Measurements from ENCODE around the gene ST8SIA4.

The ST8SIA4 gene

DNA sequence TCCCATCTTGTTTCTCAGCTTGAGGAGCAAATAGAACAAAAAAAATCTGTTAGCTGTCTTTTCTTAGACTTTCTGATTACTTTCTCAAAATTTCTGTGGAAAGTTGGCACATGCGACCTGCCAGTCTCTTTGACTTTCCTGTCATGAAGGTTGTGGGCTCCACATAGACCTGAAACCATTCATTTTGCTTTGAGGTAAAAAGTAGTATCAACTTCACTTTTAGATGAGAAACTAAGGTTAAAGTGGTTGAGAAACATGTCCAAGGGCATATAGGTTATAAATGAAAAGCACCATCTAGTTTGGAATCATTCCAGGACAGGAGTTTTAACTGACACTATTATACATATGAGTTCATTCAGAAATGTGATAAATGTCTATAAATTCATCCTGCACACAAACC, 42.7 kb downstream of the ST8SIA4 start:
- ATAC-seq, result no peak
- no peak for TF ChIP-seq TCF4 (CRISPR knock-in tag; IDR thresholded peaks at IDR 0.05; ENCODE audit: borderline replicate concordance)
- no peak for TF ChIP-seq ZNF70 (CRISPR knock-in tag; IDR thresholded peaks at IDR 0.05)
- TF ChIP-seq, protein P1, sequence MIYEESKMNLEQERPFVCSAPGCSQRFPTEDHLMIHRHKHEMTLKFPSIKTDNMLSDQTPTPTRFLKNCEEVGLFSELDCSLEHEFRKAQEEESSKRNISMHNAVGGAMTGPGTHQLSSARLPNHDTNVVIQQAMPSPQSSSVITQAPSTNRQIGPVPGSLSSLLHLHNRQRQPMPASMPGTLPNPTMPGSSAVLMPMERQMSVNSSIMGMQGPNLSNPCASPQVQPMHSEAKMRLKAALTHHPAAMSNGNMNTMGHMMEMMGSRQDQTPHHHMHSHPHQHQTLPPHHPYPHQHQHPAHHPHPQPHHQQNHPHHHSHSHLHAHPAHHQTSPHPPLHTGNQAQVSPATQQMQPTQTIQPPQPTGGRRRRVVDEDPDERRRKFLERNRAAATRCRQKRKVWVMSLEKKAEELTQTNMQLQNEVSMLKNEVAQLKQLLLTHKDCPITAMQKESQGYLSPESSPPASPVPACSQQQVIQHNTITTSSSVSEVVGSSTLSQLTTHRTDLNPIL (CRISPR knock-in tag; IDR thresholded peaks at IDR 0.05; ENCODE audit: low read depth), result no peak
- TF ChIP-seq, protein P2, sequence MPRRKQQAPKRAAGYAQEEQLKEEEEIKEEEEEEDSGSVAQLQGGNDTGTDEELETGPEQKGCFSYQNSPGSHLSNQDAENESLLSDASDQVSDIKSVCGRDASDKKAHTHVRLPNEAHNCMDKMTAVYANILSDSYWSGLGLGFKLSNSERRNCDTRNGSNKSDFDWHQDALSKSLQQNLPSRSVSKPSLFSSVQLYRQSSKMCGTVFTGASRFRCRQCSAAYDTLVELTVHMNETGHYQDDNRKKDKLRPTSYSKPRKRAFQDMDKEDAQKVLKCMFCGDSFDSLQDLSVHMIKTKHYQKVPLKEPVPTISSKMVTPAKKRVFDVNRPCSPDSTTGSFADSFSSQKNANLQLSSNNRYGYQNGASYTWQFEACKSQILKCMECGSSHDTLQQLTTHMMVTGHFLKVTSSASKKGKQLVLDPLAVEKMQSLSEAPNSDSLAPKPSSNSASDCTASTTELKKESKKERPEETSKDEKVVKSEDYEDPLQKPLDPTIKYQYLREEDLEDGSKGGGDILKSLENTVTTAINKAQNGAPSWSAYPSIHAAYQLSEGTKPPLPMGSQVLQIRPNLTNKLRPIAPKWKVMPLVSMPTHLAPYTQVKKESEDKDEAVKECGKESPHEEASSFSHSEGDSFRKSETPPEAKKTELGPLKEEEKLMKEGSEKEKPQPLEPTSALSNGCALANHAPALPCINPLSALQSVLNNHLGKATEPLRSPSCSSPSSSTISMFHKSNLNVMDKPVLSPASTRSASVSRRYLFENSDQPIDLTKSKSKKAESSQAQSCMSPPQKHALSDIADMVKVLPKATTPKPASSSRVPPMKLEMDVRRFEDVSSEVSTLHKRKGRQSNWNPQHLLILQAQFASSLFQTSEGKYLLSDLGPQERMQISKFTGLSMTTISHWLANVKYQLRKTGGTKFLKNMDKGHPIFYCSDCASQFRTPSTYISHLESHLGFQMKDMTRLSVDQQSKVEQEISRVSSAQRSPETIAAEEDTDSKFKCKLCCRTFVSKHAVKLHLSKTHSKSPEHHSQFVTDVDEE (CRISPR knock-in tag; IDR thresholded peaks at IDR 0.05), result no peak
- TF ChIP-seq ARNTL (CRISPR knock-in tag; IDR thresholded peaks at IDR 0.05; ENCODE audit: borderline replicate concordance, low read depth), result no peak
- TF ChIP-seq, protein P3, sequence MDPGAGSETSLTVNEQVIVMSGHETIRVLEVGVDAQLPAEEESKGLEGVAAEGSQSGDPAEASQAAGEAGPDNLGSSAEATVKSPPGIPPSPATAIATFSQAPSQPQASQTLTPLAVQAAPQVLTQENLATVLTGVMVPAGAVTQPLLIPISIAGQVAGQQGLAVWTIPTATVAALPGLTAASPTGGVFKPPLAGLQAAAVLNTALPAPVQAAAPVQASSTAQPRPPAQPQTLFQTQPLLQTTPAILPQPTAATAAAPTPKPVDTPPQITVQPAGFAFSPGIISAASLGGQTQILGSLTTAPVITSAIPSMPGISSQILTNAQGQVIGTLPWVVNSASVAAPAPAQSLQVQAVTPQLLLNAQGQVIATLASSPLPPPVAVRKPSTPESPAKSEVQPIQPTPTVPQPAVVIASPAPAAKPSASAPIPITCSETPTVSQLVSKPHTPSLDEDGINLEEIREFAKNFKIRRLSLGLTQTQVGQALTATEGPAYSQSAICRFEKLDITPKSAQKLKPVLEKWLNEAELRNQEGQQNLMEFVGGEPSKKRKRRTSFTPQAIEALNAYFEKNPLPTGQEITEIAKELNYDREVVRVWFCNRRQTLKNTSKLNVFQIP (CRISPR knock-in tag; IDR thresholded peaks at IDR 0.05; ENCODE audit: borderline replicate concordance, low read depth), result no peak
- TF ChIP-seq ZNF8 (CRISPR knock-in tag; IDR thresholded peaks at IDR 0.05), result no peak
- no peak for TF ChIP-seq ESRRG (CRISPR knock-in tag; IDR thresholded peaks at IDR 0.05)

DNA sequence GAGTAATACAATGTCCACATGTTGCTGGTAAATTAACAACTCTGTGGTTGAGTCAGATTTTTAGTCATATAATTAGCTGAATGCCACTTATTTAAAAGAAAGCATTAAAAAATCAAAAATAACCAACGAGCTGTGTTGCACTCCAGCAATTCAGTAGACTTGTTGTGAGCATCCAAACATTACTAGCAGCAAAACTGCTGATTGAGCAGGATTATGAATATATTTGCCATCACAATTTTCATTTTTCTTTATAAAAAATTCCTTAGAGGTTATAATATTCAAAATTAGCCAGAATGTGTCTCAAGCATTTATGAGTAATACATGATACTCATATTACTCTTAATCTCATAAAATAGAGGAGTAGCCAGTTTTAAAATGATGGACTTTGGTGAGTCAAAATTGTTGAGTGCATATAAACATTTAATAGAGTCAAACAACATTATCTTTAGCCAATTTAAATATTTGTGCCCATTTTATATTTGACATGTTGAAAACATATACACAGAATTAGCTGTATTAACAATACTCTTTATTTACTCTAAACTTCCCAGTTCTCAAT, 44.0 kb downstream of the ST8SIA4 start:
- no peak for ATAC-seq

DNA sequence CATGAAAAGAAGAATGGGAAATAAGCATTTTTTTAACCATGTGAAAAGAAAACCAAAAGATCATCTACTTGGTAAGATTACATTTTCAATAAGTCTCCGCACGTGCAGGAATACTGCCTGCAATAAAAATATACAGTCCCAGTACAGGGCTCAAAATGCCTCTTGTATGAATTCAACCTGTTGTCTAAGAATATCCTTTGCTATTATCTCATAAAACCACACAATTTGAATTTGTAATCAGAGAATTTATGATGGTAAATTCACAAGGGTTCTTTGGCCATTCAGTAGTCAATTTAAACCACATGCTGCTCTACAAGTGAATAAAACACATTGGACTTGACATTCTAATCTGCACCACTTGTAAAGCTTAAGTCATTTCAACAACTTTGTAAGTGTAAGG, 46.6 kb downstream of the ST8SIA4 start:
- TF ChIP-seq, protein P2 (CRISPR knock-in tag; IDR thresholded peaks at IDR 0.05), result no peak
- TF ChIP-seq ZFP3 (CRISPR knock-in tag; IDR thresholded peaks at IDR 0.05) (no peak), GLIS3 (CRISPR knock-in tag; IDR thresholded peaks at IDR 0.05) (no peak), PPARA (CRISPR knock-in tag; IDR thresholded peaks at IDR 0.05; ENCODE audit: borderline replicate concordance) (no peak), ZNF8 (CRISPR knock-in tag; IDR thresholded peaks at IDR 0.05) (no peak), ZC3H10 (CRISPR knock-in tag; IDR thresholded peaks at IDR 0.05) (no peak)
- ATAC-seq, result no peak

More for the DNA sequence above, 44.0 kb downstream of the ST8SIA4 start:
- TF ChIP-seq ZC3H10 (CRISPR knock-in tag; IDR thresholded peaks at IDR 0.05) (no peak), ARNTL (CRISPR knock-in tag; IDR thresholded peaks at IDR 0.05; ENCODE audit: borderline replicate concordance, low read depth) (no peak)
- TF ChIP-seq, protein P1 (CRISPR knock-in tag; IDR thresholded peaks at IDR 0.05; ENCODE audit: low read depth), result no peak
- TF ChIP-seq, protein P2 (CRISPR knock-in tag; IDR thresholded peaks at IDR 0.05), result no peak
- TF ChIP-seq, protein P4, sequence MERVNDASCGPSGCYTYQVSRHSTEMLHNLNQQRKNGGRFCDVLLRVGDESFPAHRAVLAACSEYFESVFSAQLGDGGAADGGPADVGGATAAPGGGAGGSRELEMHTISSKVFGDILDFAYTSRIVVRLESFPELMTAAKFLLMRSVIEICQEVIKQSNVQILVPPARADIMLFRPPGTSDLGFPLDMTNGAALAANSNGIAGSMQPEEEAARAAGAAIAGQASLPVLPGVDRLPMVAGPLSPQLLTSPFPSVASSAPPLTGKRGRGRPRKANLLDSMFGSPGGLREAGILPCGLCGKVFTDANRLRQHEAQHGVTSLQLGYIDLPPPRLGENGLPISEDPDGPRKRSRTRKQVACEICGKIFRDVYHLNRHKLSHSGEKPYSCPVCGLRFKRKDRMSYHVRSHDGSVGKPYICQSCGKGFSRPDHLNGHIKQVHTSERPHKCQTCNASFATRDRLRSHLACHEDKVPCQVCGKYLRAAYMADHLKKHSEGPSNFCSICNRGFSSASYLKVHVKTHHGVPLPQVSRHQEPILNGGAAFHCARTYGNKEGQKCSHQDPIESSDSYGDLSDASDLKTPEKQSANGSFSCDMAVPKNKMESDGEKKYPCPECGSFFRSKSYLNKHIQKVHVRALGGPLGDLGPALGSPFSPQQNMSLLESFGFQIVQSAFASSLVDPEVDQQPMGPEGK (CRISPR knock-in tag; IDR thresholded peaks at IDR 0.05; ENCODE audit: borderline replicate concordance), result no peak

All from SK-N-SH treated with all-trans-retinoic acid at 6 μM for 48 hours (cell line).